Heart right ventricle (tissue), 16 donors: ENCODE results near the gene CDK14. TPM values are rescaled to one million over a fixed set of nuclear protein-coding genes. Genes with fewer than 3 reads are reported as not detected.

Source experiments
- ATAC-seq, 8 donors: fragments of 200-7000 bp; cut with Tn5 transposase; one replicate each; pipeline ENCODE4 v1.9.1; 2020; ENCODE audit warnings: mild to moderate bottlenecking in 8 of 8, moderate library complexity in 8 of 8, moderate number of reproducible peaks in 1 of 8
- DNase-seq, 2 donors: peaks; one replicate each; pipeline ENCODE4 v3.0.0-alpha.2; 2020
- H3K27ac ChIP-seq, 10 donors: fragments of 200-600 bp; sonication (generic) in 2 of 10; one replicate each; pipeline versions ENCODE4 v1.5.0 to v1.8.0; 2020 to 2022; ENCODE audit warnings: mild to moderate bottlenecking in 3 of 10
- H3K27me3 ChIP-seq, 7 donors: fragments of 200-600 bp; one replicate each; pipeline ENCODE4 v1.8.0; 2021 to 2022; ENCODE audit warnings: mild to moderate bottlenecking in 2 of 7
- H3K36me3 ChIP-seq, 9 donors: fragments of 200-600 bp; sonication (generic) in 1 of 9; one replicate each; pipeline versions ENCODE4 v1.5.0 to v1.8.0; 2020 to 2022; ENCODE audit warnings: mild to moderate bottlenecking in 2 of 9
- H3K4me1 ChIP-seq, 9 donors: fragments of 200-600 bp; sonication (generic) in 1 of 9; one replicate each; pipeline versions ENCODE4 v1.5.0 to v1.8.0; 2020 to 2022; ENCODE audit warnings: mild to moderate bottlenecking in 4 of 9
- H3K4me3 ChIP-seq, 10 donors: fragments of 200-600 bp; sonication (generic) in 2 of 10; one replicate each; pipeline versions ENCODE4 v1.5.0 to v1.8.0; 2020 to 2022; ENCODE audit warnings: mild to moderate bottlenecking in 7 of 10, moderate library complexity in 2 of 10
- H3K9me3 ChIP-seq, 11 donors: fragments of 200-600 bp in 10 of 11; sonication (generic) in 2 of 11; one replicate each; pipeline versions ENCODE4 v1.5.0 to v1.8.0; 2013 to 2022; ENCODE audit warnings: mild to moderate bottlenecking in 2 of 11, control low read depth in 1 of 11, moderate library complexity in 1 of 11
- CTCF ChIP-seq, 9 donors: fragments of 200-600 bp; sonication (generic) in 2 of 9; IDR thresholded peaks; one replicate each; pipeline versions ENCODE4 v1.5.0 to v1.8.0; 2021 to 2022; ENCODE audit warnings: antibody characterized with exemption in 9 of 9, mild to moderate bottlenecking in 5 of 9, moderate library complexity in 1 of 9
- WGBS, 2 donors: extraction: QIAGEN DNeasy Blood & Tissue Kit; methylation state at CpG; one replicate each; pipeline ENCODE4 v1.1.7; 2013; ENCODE audit warnings: inconsistent platforms in 1 of 2; 5-methylcytosine and 5-hydroxymethylcytosine counted together
- intact Hi-C, 10 donors: fragments of 100-400 bp; cut with DNase I; formaldehyde crosslinking; loops; one replicate each; pipeline versions ENCODE4 v1.11.1 to v1.14.2; 2022
- polyA plus RNA-seq, 2 donors: library from polyadenylated mRNA; stranded (reverse); fragments of 200-250 nt; gene quantifications; one replicate each; pipeline ENCODE4 v1.2.3, GENCODE V29; 2013
- total RNA-seq, 10 donors: library from RNA; stranded (reverse); fragmentation: NEBNext Ultra II Directional in 3 of 10; extraction: Animal tissue kit (Norgen Biotek cat#: 25700) in 3 of 10; gene quantifications; one replicate each; pipeline versions ENCODE4 v1.2.1 to v1.2.4, GENCODE V29; 2021 to 2023
- donor health status: Arrhythmogenic right ventricular cardiomyopathy.
- donor health status: ischemic (EF 13 %, LVEDD 7.1; RV severe dilation, severe dysfunction).
- donor health status: healthy with polysubstance abuse.
- donor health status: DM: no; HTN: yes; CAD: no.
- donor health status: DM: no; HTN: no; CAD: no.
- donor health status: ischemic (EF 25% LVEDD 6.9; RV normal size, moderate dysfunction).
- donor health status: ischemic (EF 25% LVEDD 5.7; RV mildly dilated, moderate dysfunction).
- donor health status: healthy.
- donor health status: DM: yes; HTN: yes; CAD: no.
- donor health status: Ischemic cardiomyopathy.
- donor health status: ischemic (EF 35%, LVEDD 5.7; RV mildly dilated, moderate dysfunction).
- donor health status: nonischemic (EF 11% LVEDD 7.7; RV severe dilation, severe dysfunction).
- donor health status: DM: yes; HTN: yes; CAD: no.
- donor health status: PGD.
- donor health status: ischemic (EF 29% LVEDD 5.4; RV normal size, mild dysfunction).
- donor health status: nonischemic (EF 23%, LVEDD 6.1; RV moderate dilation, normal function).

CDK14 gene
- total and polyA plus RNA-seq, 12 donors: 3.9 to 36.5 (median 21.4) TPM

GRCh38 chr7:90842430-90842788, 246.3 kb downstream of the CDK14 start:
- no peak overlapping the region for H3K4me3 ChIP-seq
- no peak for TF ChIP-seq CTCF (IDR thresholded peaks at IDR 0.05)
- no peak for ATAC-seq
- peaks cover 0 to 21% (median 13%) of the 10 kb centered on the region in 11 donors for H3K9me3 ChIP-seq
- no peak overlapping the region for H3K27ac ChIP-seq
- intact Hi-C loops: loop anchor here in 1 of 10 donors (10.0 kb wide), 1 partner anchor 192 kb away; no protein-coding TSS in a partner anchor
- peaks cover 0 to 20% (median 4%) of the 10 kb centered on the region in 9 donors for H3K4me1 ChIP-seq
- DNase-seq: no peak
- WGBS, 2 donors: 90% methylated on average over 4 of the region's 4 CpGs
- no peaks in the 10 kb centered on the region for H3K27me3 ChIP-seq
- H3K36me3 ChIP-seq: no peaks in the 10 kb centered on the region

GRCh38 chr7:90843472-90843871, 247.4 kb downstream of the CDK14 start:
- ATAC-seq (no peak), DNase-seq (no peak)
- intact Hi-C loops: loop anchor here in 1 of 10 donors (1.0 to 10.0 kb wide), 2 partner anchors 18 to 191 kb away; no protein-coding TSS in a partner anchor
- peaks cover 0 to 10% (median 4%) of the 10 kb centered on the region in 11 donors for H3K9me3 ChIP-seq
- H3K27ac ChIP-seq: no peak overlapping the region
- no peak overlapping the region for H3K4me3 ChIP-seq
- H3K27me3 ChIP-seq: no peaks in the 10 kb centered on the region
- H3K4me1 ChIP-seq: peaks cover 0 to 20% (median 4%) of the 10 kb centered on the region in 9 donors
- no peak for TF ChIP-seq CTCF (IDR thresholded peaks at IDR 0.05)
- H3K36me3 ChIP-seq: no peaks in the 10 kb centered on the region

- no peak for DNase-seq
- TF ChIP-seq CTCF (IDR thresholded peaks at IDR 0.05): no peak
- Histone ChIP-seq H3K4me3 (no peak overlapping the region), H3K27ac (no peak overlapping the region), H3K9me3 (peaks cover 0 to under 1% (median 0%) of the 10 kb centered on the region in 11 donors), H3K36me3 (no peaks in the 10 kb centered on the region), H3K27me3 (no peaks in the 10 kb centered on the region), H3K4me1 (peaks cover 0 to 20% (median 4%) of the 10 kb centered on the region in 9 donors)
- intact Hi-C loops: loop anchor here in 1 of 10 donors (10.0 kb wide), 1 partner anchor 190 kb away; no protein-coding TSS in a partner anchor
- ATAC-seq: no peak
- WGBS, 2 donors: 77 to 84% methylated on average over 1 of the region's 1 CpG
These were observed 248.3 kb downstream of the CDK14 start for GRCh38 chr7:90844421-90844820.

- DNase-seq (no peak), ATAC-seq (peak in 3 of 8 donors; percentile 70 to 83 (median 71))
- no peaks in the 10 kb centered on the region for H3K9me3 ChIP-seq
- H3K27me3 ChIP-seq: no peaks in the 10 kb centered on the region
- intact Hi-C loops: loop anchor here in 1 of 10 donors (10.0 kb wide), 1 partner anchor 189 kb away; no protein-coding TSS in a partner anchor
- H3K4me3 ChIP-seq: no peak overlapping the region
- no peak overlapping the region for H3K27ac ChIP-seq
- H3K4me1 ChIP-seq: peaks cover 0 to 20% (median 4%) of the 10 kb centered on the region in 9 donors
- no peak for TF ChIP-seq CTCF (IDR thresholded peaks at IDR 0.05)
- H3K36me3 ChIP-seq: no peaks in the 10 kb centered on the region
These were observed 250.1 kb downstream of the CDK14 start for GRCh38 chr7:90846192-90846591.
